ENCODE data around the gene DCAF17.

DCAF17 gene

GRCh38 chr2:171410624-171411023 is 23.4 kb upstream of the DCAF17 start:
- no peak for TF ChIP-seq CTCF (IDR thresholded peaks at IDR 0.05; ENCODE audit: borderline replicate concordance, extremely low read depth, low read length, poor library complexity, severe bottlenecking)
- no peak for TF ChIP-seq EZH2 (IDR thresholded peaks at IDR 0.05; ENCODE audit: borderline replicate concordance, low read depth, low read length, severe bottlenecking)
- Histone ChIP-seq H3K4me3 (ENCODE audit: low read depth in 1 of 2, low read length in 2 of 2) (no peak overlapping the region), H3K9ac (ENCODE audit: low read depth, low read length) (no peak overlapping the region), H3K4me1 (ENCODE audit: insufficient read depth, low read length) (0 out of 2 replicates have a peak, but pooled peaks cover 3% of the 10 kb centered on the region), H2AFZ (ENCODE audit: low read depth, low read length) (no peak overlapping the region), H3K27ac (ENCODE audit: low read length) (no peak overlapping the region), H3K79me2 (ENCODE audit: insufficient read depth, low read length) (peaks cover under 1% of the 10 kb centered on the region; the same call in 1 of the 2 replicates), H3K9me3 (ENCODE audit: insufficient read depth, low read length, severe bottlenecking) (no peaks in the 10 kb centered on the region), H4K20me1 (ENCODE audit: insufficient read depth, low read length) (no peaks in the 10 kb centered on the region), H3K27me3 (ENCODE audit: insufficient read depth, low read length, poor library complexity) (no peaks in the 10 kb centered on the region), H3K36me3 (ENCODE audit: insufficient read depth, low read length) (no peaks in the 10 kb centered on the region), H3K4me2 (ENCODE audit: insufficient read depth, low read length) (no peak overlapping the region)
- DNase-seq (no peak), ATAC-seq (ENCODE audit: insufficient read depth, low read depth) (no peak)

GRCh38 chr2:171411214-171411613 is 22.8 kb upstream of the DCAF17 start:
- no peak overlapping the region for H3K27ac ChIP-seq (ENCODE audit: low read length)
- H3K9ac ChIP-seq (ENCODE audit: low read depth, low read length) = no peak overlapping the region
- H3K27me3 ChIP-seq (ENCODE audit: insufficient read depth, low read length, poor library complexity) = no peaks in the 10 kb centered on the region
- no peak overlapping the region for H3K4me2 ChIP-seq (ENCODE audit: insufficient read depth, low read length)
- TF ChIP-seq CTCF (IDR thresholded peaks at IDR 0.05; ENCODE audit: borderline replicate concordance, extremely low read depth, low read length, poor library complexity, severe bottlenecking) (no peak), EZH2 (IDR thresholded peaks at IDR 0.05; ENCODE audit: borderline replicate concordance, low read depth, low read length, severe bottlenecking) (no peak)
- H3K36me3 ChIP-seq (ENCODE audit: insufficient read depth, low read length) = no peaks in the 10 kb centered on the region
- H3K79me2 ChIP-seq (ENCODE audit: insufficient read depth, low read length) = peaks cover 2% of the 10 kb centered on the region; the same call in 1 of the 2 replicates
- no peak overlapping the region for H2AFZ ChIP-seq (ENCODE audit: low read depth, low read length)
- ATAC-seq (ENCODE audit: insufficient read depth, low read depth) = no peak
- no peaks in the 10 kb centered on the region for H4K20me1 ChIP-seq (ENCODE audit: insufficient read depth, low read length)
- H3K9me3 ChIP-seq (ENCODE audit: insufficient read depth, low read length, severe bottlenecking) = no peaks in the 10 kb centered on the region
- H3K4me3 ChIP-seq (ENCODE audit: low read depth in 1 of 2, low read length in 2 of 2) = no peak overlapping the region
- no peak for DNase-seq
- H3K4me1 ChIP-seq (ENCODE audit: insufficient read depth, low read length) = 0 out of 2 replicates have a peak, but pooled peaks cover 3% of the 10 kb centered on the region

GRCh38 chr2:171411791-171412483 is 22.1 kb upstream of the DCAF17 start:
- no peak overlapping the region for H3K9ac ChIP-seq (ENCODE audit: low read depth, low read length)

More at GRCh38 chr2:171411791-171412483, 22.1 kb upstream of the DCAF17 start:
- Histone ChIP-seq H3K4me3 (ENCODE audit: low read depth in 1 of 2, low read length in 2 of 2) (no peak overlapping the region), H3K27ac (ENCODE audit: low read length) (no peak overlapping the region), H3K36me3 (ENCODE audit: insufficient read depth, low read length) (no peaks in the 10 kb centered on the region), H3K9me3 (ENCODE audit: insufficient read depth, low read length, severe bottlenecking) (no peaks in the 10 kb centered on the region), H3K27me3 (ENCODE audit: insufficient read depth, low read length, poor library complexity) (no peaks in the 10 kb centered on the region), H3K4me2 (ENCODE audit: insufficient read depth, low read length) (no peak overlapping the region), H3K4me1 (ENCODE audit: insufficient read depth, low read length) (0 out of 2 replicates have a peak, but pooled peaks cover 3% of the 10 kb centered on the region), H2AFZ (ENCODE audit: low read depth, low read length) (no peak overlapping the region), H3K79me2 (ENCODE audit: insufficient read depth, low read length) (peaks cover 2% of the 10 kb centered on the region; the same call in 1 of the 2 replicates), H4K20me1 (ENCODE audit: insufficient read depth, low read length) (no peaks in the 10 kb centered on the region)
- TF ChIP-seq CTCF (IDR thresholded peaks at IDR 0.05; ENCODE audit: borderline replicate concordance, extremely low read depth, low read length, poor library complexity, severe bottlenecking) (no peak), EZH2 (IDR thresholded peaks at IDR 0.05; ENCODE audit: borderline replicate concordance, low read depth, low read length, severe bottlenecking) (no peak)
- ATAC-seq (ENCODE audit: insufficient read depth, low read depth) = no peak
- no peak for DNase-seq

Measured in DND-41 (cell line).